HG03342 (cell line): ENCODE measurements around the gene TANK.
A peak's percentile ranks its signal among the peaks of the same experiment; 100 is the strongest.
"Not testable (repeated sequence)": the region's sequence is repeated elsewhere in the genome, so short reads cannot be mapped to it uniquely, and the experiment has no call there.

Source experiments
- ATAC-seq: cut with Tn5 transposase; IDR thresholded peaks from one replicate; pipeline ENCODE4 v1.9.1; 2021; ENCODE audit warnings: mild to moderate bottlenecking, moderate library complexity; ENCODE audit not compliant: unreplicated experiment

TANK gene

DNA sequence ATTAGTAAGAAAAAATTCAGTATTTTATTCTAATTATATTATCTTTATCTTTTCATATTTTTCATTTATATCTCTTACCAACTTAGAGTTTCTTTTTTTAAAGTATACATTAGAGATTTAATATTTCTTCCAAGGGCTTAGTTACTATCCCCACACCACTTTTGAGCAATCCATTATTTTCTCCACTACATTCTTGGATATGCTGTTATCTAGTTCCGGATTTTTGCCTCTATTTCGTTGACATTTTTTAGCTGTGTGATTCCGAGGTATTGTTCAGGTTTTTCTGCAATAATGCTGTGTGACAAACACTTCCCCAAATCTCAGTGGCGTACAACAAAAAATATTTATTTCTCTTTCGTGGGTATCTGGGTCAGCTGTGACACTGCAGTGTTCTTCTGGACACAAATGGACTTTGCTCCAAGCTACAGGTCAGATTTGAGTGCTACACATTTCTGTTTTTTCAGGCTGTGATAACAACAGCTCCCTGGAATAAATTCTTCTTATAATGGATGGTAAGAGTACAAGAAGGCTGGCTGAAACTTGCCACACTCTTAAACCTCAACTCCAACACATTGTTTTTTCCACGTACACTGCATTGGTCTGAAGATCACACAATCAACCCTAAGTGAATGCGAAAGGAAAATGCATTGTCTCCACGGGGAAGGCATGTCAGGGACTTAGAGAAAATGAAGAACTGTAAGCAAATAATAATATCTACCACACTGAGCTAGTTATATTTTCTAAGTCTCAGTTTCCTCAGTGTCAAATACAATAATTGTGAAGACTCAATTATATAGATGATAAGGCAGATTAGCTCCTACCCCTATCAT, 97.1 kb downstream of the TANK start:
- ATAC-seq, result no peak

- no peak for ATAC-seq
These were observed 105.6 kb downstream of the TANK start for GRCh38 chr2:161265874-161266273.

DNA sequence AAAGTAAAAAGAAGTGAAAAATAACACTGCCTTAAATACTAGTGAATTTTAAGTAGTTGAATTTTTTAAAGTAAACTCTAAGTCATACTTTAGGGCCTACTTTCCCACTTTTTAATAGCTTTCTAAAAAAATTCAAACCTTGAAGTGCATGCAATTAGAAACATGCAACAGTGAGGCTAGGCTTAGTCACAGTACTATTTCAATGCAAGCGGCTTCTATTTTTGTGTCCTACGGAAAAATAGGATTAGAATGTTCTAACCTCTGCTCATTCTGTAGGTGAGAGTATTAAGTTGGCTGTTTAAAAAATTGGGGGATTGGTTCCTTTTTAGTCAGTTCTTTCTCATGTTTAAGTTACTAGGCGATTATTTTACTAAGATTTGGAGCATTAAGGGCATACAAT, 108.9 kb downstream of the TANK start:
- no peak for ATAC-seq

DNA sequence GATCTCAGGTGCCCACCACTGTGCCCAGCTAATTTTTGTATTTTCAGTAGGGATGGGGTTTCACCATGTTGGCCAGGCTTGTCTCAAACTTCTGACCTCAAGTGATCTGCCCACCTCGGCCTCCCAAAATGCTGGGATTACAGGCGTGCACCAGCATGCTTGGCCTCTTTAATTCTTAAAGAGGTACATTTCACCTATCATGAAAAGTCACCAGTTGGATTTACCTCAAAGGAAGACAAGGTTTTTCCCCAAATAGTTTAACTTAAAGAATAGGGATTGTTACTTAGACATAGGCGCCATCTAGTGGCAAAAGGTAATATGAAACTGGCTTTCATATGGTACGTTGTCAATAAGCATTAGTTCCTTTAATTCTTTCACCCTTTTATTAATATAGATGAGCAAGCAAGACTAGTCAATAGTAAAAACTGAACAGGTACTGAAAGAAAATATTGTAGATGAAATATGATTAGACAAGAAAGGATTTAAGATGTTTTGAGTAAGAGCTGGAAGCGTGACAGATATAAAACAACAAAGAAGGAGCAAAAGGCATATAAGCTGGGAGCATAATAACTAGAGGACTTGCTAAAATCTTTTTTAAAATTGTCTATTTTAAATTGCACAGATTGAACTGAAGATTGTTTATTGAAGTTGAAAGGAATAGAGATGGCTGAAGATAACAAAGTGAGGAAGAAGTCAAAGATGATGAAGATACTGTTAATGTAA, 113.0 kb downstream of the TANK start:
- peak; percentile 84 for ATAC-seq

- not testable (repeated sequence) for ATAC-seq
These were observed 118.5 kb downstream of the TANK start for GRCh38 chr2:161278564-161279229.

GRCh38 chr2:161279230-161279815, 119.1 kb downstream of the TANK start:
- not testable (repeated sequence) for ATAC-seq

- not testable (repeated sequence) for ATAC-seq
These were observed 120.7 kb downstream of the TANK start for GRCh38 chr2:161280906-161281323.

GRCh38 chr2:161281615-161282310, 121.5 kb downstream of the TANK start:
- not testable (repeated sequence) for ATAC-seq

- not testable (repeated sequence) for ATAC-seq
These were observed 122.0 kb downstream of the TANK start for GRCh38 chr2:161282311-161282644.

DNA sequence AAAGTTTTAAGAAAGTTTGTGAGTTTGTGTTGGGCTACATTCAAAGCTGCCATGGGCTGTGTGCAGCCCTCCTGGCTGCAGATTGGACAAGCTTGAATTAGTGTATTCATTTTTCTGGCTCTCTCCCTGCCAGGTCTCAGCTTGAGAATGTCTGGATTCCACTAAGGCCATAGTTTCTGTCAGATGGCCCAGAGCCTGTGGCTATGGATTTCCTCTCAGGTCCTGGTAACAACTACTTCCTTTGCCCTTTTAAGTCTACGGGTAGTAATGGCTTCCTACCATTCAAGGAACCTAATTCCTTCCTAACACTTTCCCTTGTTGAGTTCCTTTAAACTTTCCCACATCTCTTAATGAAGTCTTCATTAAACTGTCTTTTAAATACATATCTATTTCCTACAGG, 123.7 kb downstream of the TANK start:
- ATAC-seq, result no peak
